GM12878 (cell line): ENCODE data around the gene CTSS. TPM values are rescaled to one million over a fixed set of nuclear protein-coding genes. Genes with fewer than 3 reads are reported as not detected.

Source experiments
- ATAC-seq: fragments of 200-7000 bp; cut with Tn5 transposase; 3 replicates; pipeline ENCODE4 v1.9.1; 2020; ENCODE audit warnings: mild to moderate bottlenecking, moderate library complexity
- BruUV-seq: library from RNA; stranded (reverse); fragments of 400-500 nt; replicated peaks from 2 replicates; lab custom pipeline; 2021; lab: Mats Ljungman, UMichigan
- CTCF ChIA-PET: fragments of 300-600 bp; sonication (Branson Sonifier 250); formaldehyde crosslinking; extraction: SDS; loops from one replicate; lab custom pipeline; 2021; ENCODE audit warnings: inconsistent platforms; lab: Yijun Ruan, JAX
- POLR2A ChIA-PET: fragments of 350-600 bp; formaldehyde crosslinking; extraction: SDS; loops from one replicate; lab custom pipeline; 2021; ENCODE audit warnings: inconsistent platforms; lab: Charles Lee
- RAD21 ChIA-PET: fragments of 300-600 bp; sonication (Branson Sonifier 250); formaldehyde crosslinking; loops from one replicate; lab custom pipeline; 2023; ENCODE audit warnings: antibody characterized with exemption; ENCODE audit not compliant: unreplicated experiment; lab: Charles Lee
- SMC1A ChIA-PET: fragments of 300-600 bp; sonication (Branson Sonifier 250); formaldehyde crosslinking; loops from one replicate; lab custom pipeline; 2023; ENCODE audit not compliant: unreplicated experiment, uncharacterized antibody; lab: Charles Lee
- DNase-seq: peaks from one replicate; pipeline ENCODE4 v3.0.0-alpha.2; 2011; ENCODE audit warnings: low read depth, low spot score
- FAIRE-seq: peaks from 3 replicates; lab custom pipeline; 2011; peaks lifted over from hg19 to GRCh38; lab: Jason Lieb, UNC
- H2AFZ ChIP-seq: 2 replicates; pipeline ENCODE4 v1.6.0; 2011; ENCODE audit warnings: low read depth, low read length, control low read depth; ENCODE audit not compliant: control insufficient read depth
- H3K27ac ChIP-seq: 2 replicates; pipeline ENCODE4 v1.5.1; 2011; ENCODE audit warnings: control low read depth; ENCODE audit not compliant: control insufficient read depth, insufficient read depth
- H3K27me3 ChIP-seq, 2 experiments: replicated peaks in 1 of 2; 2 replicates each; pipeline versions ENCODE4 v1.6.0 to v1.6.1; 2011; ENCODE audit warnings: low read length in 1 of 2; ENCODE audit not compliant: control insufficient read depth in 2 of 2, insufficient read depth in 2 of 2
- H3K36me3 ChIP-seq, 2 experiments: 2 replicates each; pipeline ENCODE4 v1.5.1; 2011; ENCODE audit warnings: low read length in 1 of 2; ENCODE audit not compliant: control insufficient read depth in 2 of 2, insufficient read depth in 2 of 2
- H3K4me1 ChIP-seq: 2 replicates; pipeline ENCODE4 v1.6.1; 2011; ENCODE audit warnings: mild to moderate bottlenecking, low read length, moderate library complexity, mixed read lengths; ENCODE audit not compliant: control insufficient read depth, insufficient read depth
- H3K4me2 ChIP-seq: 2 replicates; pipeline ENCODE4 v1.6.0; 2011; ENCODE audit warnings: control low read depth; ENCODE audit not compliant: control insufficient read depth, insufficient read depth
- H3K4me3 ChIP-seq: fragments of 200-600 bp; sonication (generic); 2 replicates; pipeline ENCODE4 v1.5.1; 2016
- H3K79me2 ChIP-seq: 2 replicates; pipeline ENCODE4 v1.6.0; 2011; ENCODE audit warnings: low read length; ENCODE audit not compliant: control insufficient read depth, insufficient read depth
- H3K9ac ChIP-seq: 2 replicates; pipeline ENCODE4 v1.8.0; 2011; ENCODE audit warnings: low read length, control low read depth, mixed read lengths; ENCODE audit not compliant: control insufficient read depth, insufficient read depth
- H3K9me3 ChIP-seq: replicated peaks from 3 replicates; pipeline ENCODE4 v1.5.1; 2011; ENCODE audit warnings: mild to moderate bottlenecking, low read length; ENCODE audit not compliant: control insufficient read depth, insufficient read depth
- H4K20me1 ChIP-seq: 2 replicates; pipeline ENCODE4 v1.6.0; 2011; ENCODE audit not compliant: control insufficient read depth, insufficient read depth
- ATF3 ChIP-seq: IDR thresholded peaks from 2 replicates; pipeline ENCODE4 v1.6.1; 2011; ENCODE audit warnings: low read depth, mild to moderate bottlenecking, low read length, moderate library complexity, borderline replicate concordance; ENCODE audit errors: extremely low read depth
- GABPA ChIP-seq: IDR thresholded peaks from 2 replicates; pipeline ENCODE4 v1.6.1; 2014; ENCODE audit warnings: antibody characterized with exemption, low read depth, mild to moderate bottlenecking, inconsistent platforms
- IKZF1 ChIP-seq: fragments of 450-650 bp; conservative IDR thresholded peaks from 2 replicates; pipeline ENCODE4 v1.6.1; 2017; ENCODE audit warnings: antibody characterized with exemption, mild to moderate bottlenecking
- IRF3 ChIP-seq: fragments of 450-650 bp; IDR thresholded peaks from 2 replicates; pipeline ENCODE4 v1.6.1; 2014; ENCODE audit warnings: mild to moderate bottlenecking
- IRF4 ChIP-seq: IDR thresholded peaks from 2 replicates; pipeline ENCODE4 v1.6.1; 2011; ENCODE audit warnings: low read depth, low read length
- KLF5 ChIP-seq: fragments of 450-650 bp; IDR thresholded peaks from 2 replicates; pipeline ENCODE4 v1.6.1; 2014; ENCODE audit warnings: mild to moderate bottlenecking; ENCODE audit not compliant: partially characterized antibody
- MXI1 ChIP-seq: fragments of 150-350 bp; IDR thresholded peaks from 2 replicates; pipeline ENCODE4 v1.6.1; 2011; ENCODE audit warnings: low read depth, mild to moderate bottlenecking, inconsistent platforms, low read length, improper control_type of control experiment
- PAX8 ChIP-seq: fragments of 450-650 bp; IDR thresholded peaks from 2 replicates; pipeline ENCODE4 v1.6.1; 2017; ENCODE audit warnings: mild to moderate bottlenecking, moderate library complexity
- SIN3A ChIP-seq: IDR thresholded peaks from 2 replicates; pipeline ENCODE4 v1.6.1; 2012; ENCODE audit warnings: low read depth, low read length, improper control_type of control experiment
- SMARCA5 ChIP-seq: fragments of 450-650 bp; IDR thresholded peaks from 2 replicates; pipeline ENCODE4 v1.6.1; 2017; ENCODE audit warnings: mild to moderate bottlenecking
- SREBF2 ChIP-seq: IDR thresholded peaks from 2 replicates; pipeline ENCODE4 v1.6.1; 2012; ENCODE audit warnings: mild to moderate bottlenecking, low read length
- STAT1 ChIP-seq: fragments of 450-650 bp; conservative IDR thresholded peaks from 2 replicates; pipeline ENCODE4 v1.6.1; 2014; ENCODE audit warnings: antibody characterized with exemption, mild to moderate bottlenecking
- SUZ12 ChIP-seq: fragments of 200-600 bp; sonication (generic); IDR thresholded peaks from one replicate; pipeline ENCODE4 v1.6.1; 2018; ENCODE audit warnings: antibody characterized with exemption, mild to moderate bottlenecking; ENCODE audit not compliant: unreplicated experiment
- TBL1XR1 ChIP-seq: IDR thresholded peaks from 2 replicates; pipeline ENCODE4 v1.6.1; 2012; ENCODE audit warnings: low read depth, low read length, improper control_type of control experiment
- TCF7 ChIP-seq: IDR thresholded peaks from 2 replicates; pipeline ENCODE4 v1.6.1; 2014; ENCODE audit warnings: antibody characterized with exemption, borderline replicate concordance
- YY1 ChIP-seq: IDR thresholded peaks from 2 replicates; pipeline ENCODE4 v1.6.1; 2011; ENCODE audit warnings: low read depth, mild to moderate bottlenecking, low read length
- ZBED1 ChIP-seq: IDR thresholded peaks from 2 replicates; pipeline ENCODE4 v1.6.1; 2016; ENCODE audit warnings: borderline replicate concordance
- ZBTB40 ChIP-seq: fragments of 450-650 bp; IDR thresholded peaks from 2 replicates; pipeline ENCODE4 v1.6.1; 2016; ENCODE audit warnings: mild to moderate bottlenecking, moderate library complexity, borderline replicate concordance
- WGBS: methylation state at CpG from one replicate; pipeline ENCODE4 v1.1.6; 2016; ENCODE audit warnings: low lambda C conversion rate; ENCODE audit not compliant: insufficient replicate concordance, insufficient coverage; ENCODE audit errors: missing lambda C conversion rate; 5-methylcytosine and 5-hydroxymethylcytosine counted together
- in situ Hi-C: fragments of 300-500 bp; cut with MboI; formaldehyde crosslinking; loops from 9 replicates; pipeline ENCODE4 v1.14.3; 2018; ENCODE audit warnings: mixed read lengths
- intact Hi-C: fragments of 100-400 bp; cut with micrococcal nuclease; formaldehyde crosslinking; loops from one replicate; pipeline ENCODE4 v1.14.2; 2022; ENCODE audit not compliant: unreplicated experiment
- polyA plus RNA-seq, 11 experiments: library from polyadenylated mRNA; depleted of rRNA in 4 of 11; unstranded in 6 of 11; stranded (reverse) in 5 of 11; fragments of >200 nt; fragmentation: Nextera tagmentation in 4 of 11; fragmentation: Illumina TruSeq in 1 of 11; extraction: Ambion mirVana in 4 of 11; extraction: Trizol in 1 of 11; gene quantifications; 1 replicate in 1 of 11; 2 replicates in 10 of 11; pipeline versions ENCODE4 v1.2.1 to v1.2.3, GENCODE V29; 2011 to 2016; ENCODE audit warnings: inconsistent platforms in 2 of 11, missing spikeins in 2 of 11, low read depth in 1 of 11
- total RNA-seq, 4 experiments: library from RNA; depleted of rRNA in 3 of 4; stranded (reverse); fragments of >200 nt in 3 of 4; fragmentation: Illumina TruSeq in 1 of 4; extraction: Trizol in 1 of 4; gene quantifications; 2 replicates each; pipeline versions ENCODE4 v1.2.1 to v1.2.3, GENCODE V29; 2013 to 2021

The CTSS gene
- total and polyA plus RNA-seq, 10 of the 15 experiments (the other 5 are each of a cell fraction or from before 2014, with no cell fraction given): 32.8 to 174 (median 60.9) TPM

- whole genome bisulfite sequencing: under 1% methylated on average over 18 of the region's 18 CpGs
- peak within 1 kb of the TSS; percentile 72 for H3K4me3 ChIP-seq
- peak within 1 kb of the TSS; percentile 45 for H3K27ac ChIP-seq
- ChIA-PET SMC1A (interaction anchor here (0.5 to 2.4 kb wide), 28 partner anchors 11 to 229 kb away, joined by 3 to 20 read pairs (median 4); partner anchors contain the start of genes CTSS, ENSA, HORMAD1 and MCL1), CTCF (interaction anchor here (0.6 to 2.5 kb wide), 14 partner anchors 10 to 428 kb away, joined by 3 to 18 read pairs (median 5); partner anchors contain the start of genes APH1A, CDC42SE1, CTSS and ENSA), POLR2A (interaction anchor here (0.5 to 1.9 kb wide), 26 partner anchors 10 to 463 kb away, joined by 3 to 16 read pairs (median 4); partner anchors contain the start of genes ENSA, FALEC and SETDB1), RAD21 (interaction anchor here (0.5 to 2.6 kb wide), 22 partner anchors 10 to 334 kb away, joined by 3 to 23 read pairs (median 4); partner anchors contain the start of genes CTSS, ENSA, MCL1 and RPRD2)
- peak within 1 kb of the TSS; percentile 89 for H2AFZ ChIP-seq
- peaks cover 15% of the 10 kb centered on the region for H3K79me2 ChIP-seq
- FAIRE-seq (peak; percentile 99), DNase-seq (peak; percentile 99), ATAC-seq (peak; percentile 100)
- no TSS peak for BruUV-seq
- peaks cover 3% of the 10 kb centered on the region; the same call in 1 of the 2 replicates for H3K4me1 ChIP-seq
- intact Hi-C loops (loop anchor here (5.0 kb wide), 1 partner anchor 135 kb away; no protein-coding TSS in a partner anchor), in situ Hi-C loops (no loop called here)
- no peaks in the 10 kb centered on the region for H4K20me1 ChIP-seq
- H3K4me2 ChIP-seq: peak within 1 kb of the TSS; percentile 84
- no peaks in the 10 kb centered on the region for H3K9me3 ChIP-seq
- peaks cover 0 to 12% of the 10 kb centered on the region in 2 experiments; a peak in 1 of 4 replicates for H3K36me3 ChIP-seq
- H3K27me3 ChIP-seq: no peaks in the 10 kb centered on the region
- peak within 1 kb of the TSS; percentile 48; the same call in 1 of the 2 replicates for H3K9ac ChIP-seq
- TF ChIP-seq SUZ12 (no peak), IRF3 (peak; percentile 93), STAT1 (no peak), PAX8 (no peak), SIN3A (peak; percentile 70; the same call in 1 of the 2 replicates), ATF3 (no peak), YY1 (no peak), TBL1XR1 (no peak), TCF7 (no peak), SMARCA5 (no peak), KLF5 (peak; percentile 39), MXI1 (0 out of 2 replicates have a peak, but pooled peaks have one; percentile 39), ZBTB40 (0 out of 2 replicates have a peak, but pooled peaks have one; percentile 25), SREBF2 (no peak), IKZF1 (peak; percentile 76), ZBED1 (no peak), GABPA (no peak), IRF4 (no peak)
These were observed 68.3 kb downstream of the CTSS start, which contains the start of gene GOLPH3L for GRCh38 chr1:150696995-150697927. GOLPH3L (minus strand) TSS chr1:150697154; CDS start chr1:150694838, 2,316 bp downstream.
